Neural progenitor cell (in vitro differentiated cells): ENCODE data around the gene ATP5PD.

ENCODE experiments used
- CTCF ChIP-seq: fragments of 200-600 bp; sonication (generic); IDR thresholded peaks from 2 replicates; pipeline ENCODE4 v1.5.1; 2017; ENCODE audit warnings: antibody characterized with exemption, mild to moderate bottlenecking
- EZH2phosphoT487 ChIP-seq: fragments of 200-600 bp; sonication (generic); IDR thresholded peaks from 2 replicates; pipeline ENCODE4 v1.6.1; 2017; ENCODE audit warnings: antibody characterized with exemption

GRCh38 chr17:75032720-75033280 lies 14.0 kb downstream of the ATP5PD start:
- no peak for TF ChIP-seq EZH2phosphoT487
- TF ChIP-seq CTCF: no peak
